Calu3 (cell line): ENCODE measurements around the gene IL1R2. TPM values are rescaled to one million over a fixed set of nuclear protein-coding genes. Genes with fewer than 3 reads are reported as not detected.

Experiments used
- BruUV-seq: library from RNA; stranded (reverse); fragments of 400-500 nt; replicated peaks from 2 replicates; lab custom pipeline; 2021; lab: Mats Ljungman, UMichigan
- CTCF ChIA-PET: fragments of 300-600 bp; sonication (Branson Sonifier 250); formaldehyde crosslinking; loops from one replicate; lab custom pipeline; 2022; ENCODE audit warnings: antibody characterized with exemption; lab: Charles Lee
- DNase-seq: peaks from one replicate; pipeline ENCODE4 v3.0.0; 2022
- H3K27ac Mint-ChIP-seq: one replicate; pipeline ENCODE4 v1.8.0; 2022; ENCODE audit warnings: mixed read lengths; ENCODE audit not compliant: unreplicated experiment
- H3K27me3 Mint-ChIP-seq: one replicate; pipeline ENCODE4 v1.8.0; 2022; ENCODE audit warnings: mixed read lengths; ENCODE audit not compliant: unreplicated experiment
- H3K36me3 Mint-ChIP-seq: one replicate; pipeline ENCODE4 v1.8.0; 2022; ENCODE audit warnings: mild to moderate bottlenecking, moderate library complexity, mixed read lengths; ENCODE audit not compliant: insufficient read depth, unreplicated experiment
- H3K4me1 Mint-ChIP-seq: one replicate; pipeline ENCODE4 v1.8.0; 2022; ENCODE audit warnings: mild to moderate bottlenecking, low read depth, mixed read lengths; ENCODE audit not compliant: unreplicated experiment
- H3K4me3 Mint-ChIP-seq: one replicate; pipeline ENCODE4 v1.8.0; 2022; ENCODE audit warnings: mild to moderate bottlenecking, low read depth, moderate library complexity, mixed read lengths; ENCODE audit not compliant: unreplicated experiment
- H3K9me3 Mint-ChIP-seq: one replicate; pipeline ENCODE4 v1.8.0; 2022; ENCODE audit warnings: low read depth, mixed read lengths; ENCODE audit not compliant: unreplicated experiment
- CTCF ChIP-seq: fragments of 200-600 bp; IDR thresholded peaks from one replicate; pipeline ENCODE4 v1.8.0; 2022; ENCODE audit warnings: antibody characterized with exemption; ENCODE audit not compliant: unreplicated experiment
- intact Hi-C: fragments of 100-400 bp; cut with micrococcal nuclease; formaldehyde crosslinking; loops from one replicate; pipeline ENCODE4 v1.10.0; 2022; ENCODE audit not compliant: unreplicated experiment
- total RNA-seq: library from RNA; stranded (reverse); gene quantifications from 2 replicates; pipeline ENCODE4 v1.2.3, GENCODE V29; 2022

Gene IL1R2
- total RNA-seq, 1 experiment from 2014 or later = not detected

- TF ChIP-seq CTCF = no peak
- Mint-ChIP-seq H3K36me3 (peaks cover 5% of the 10 kb centered on the region), H3K27ac (peak overlapping the region; percentile 84), H3K4me1 (peaks cover 18% of the 10 kb centered on the region), H3K9me3 (peaks cover 4% of the 10 kb centered on the region), H3K27me3 (no peaks in the 10 kb centered on the region), H3K4me3 (peak overlapping the region; percentile 33)
- DNase-seq = peak; percentile 83
- no TSS peak for BruUV-seq
- CTCF ChIA-PET = interaction anchor here (1.0 to 2.2 kb wide), 10 partner anchors 8 to 207 kb away, joined by 3 to 16 read pairs (median 6); no protein-coding TSS in a partner anchor
- intact Hi-C loops = no loop called here
Measured at GRCh38 chr2:102033031-102033749, 41.4 kb downstream of the IL1R2 start.

- intact Hi-C loops = no loop called here
- Mint-ChIP-seq H3K9me3 (peaks cover 4% of the 10 kb centered on the region), H3K27ac (peak overlapping the region; percentile 84), H3K4me3 (peak overlapping the region; percentile 33), H3K4me1 (peaks cover 18% of the 10 kb centered on the region), H3K27me3 (no peaks in the 10 kb centered on the region), H3K36me3 (peaks cover 5% of the 10 kb centered on the region)
- BruUV-seq = no TSS peak
- CTCF ChIA-PET = interaction anchor here (1.0 to 2.2 kb wide), 10 partner anchors 9 to 207 kb away, joined by 3 to 16 read pairs (median 6); no protein-coding TSS in a partner anchor
- no peak for DNase-seq
- no peak for TF ChIP-seq CTCF
Measured at GRCh38 chr2:102033750-102034682, 42.3 kb downstream of the IL1R2 start.

- Mint-ChIP-seq H3K9me3 (peaks cover 2% of the 10 kb centered on the region), H3K4me1 (peaks cover 18% of the 10 kb centered on the region), H3K27me3 (no peaks in the 10 kb centered on the region), H3K36me3 (peaks cover 5% of the 10 kb centered on the region), H3K27ac (no peak overlapping the region), H3K4me3 (no peak overlapping the region)
- CTCF ChIA-PET = interaction anchor here (2.2 kb wide), 1 partner anchor 131 kb away, joined by 11 read pairs; no protein-coding TSS in a partner anchor
- no TSS peak for BruUV-seq
- DNase-seq = no peak
- TF ChIP-seq CTCF = no peak
- intact Hi-C loops = no loop called here
Measured at GRCh38 chr2:102034683-102035548, 43.2 kb downstream of the IL1R2 start.

- peaks cover 23% of the 10 kb centered on the region for H3K4me1 Mint-ChIP-seq
- H3K9me3 Mint-ChIP-seq = peaks cover 7% of the 10 kb centered on the region
- no peak for DNase-seq
- peaks cover 5% of the 10 kb centered on the region for H3K36me3 Mint-ChIP-seq
- TF ChIP-seq CTCF = no peak
- no peak overlapping the region for H3K27ac Mint-ChIP-seq
- no peak overlapping the region for H3K4me3 Mint-ChIP-seq
- intact Hi-C loops = no loop called here
- CTCF ChIA-PET = no interaction called here
- no TSS peak for BruUV-seq
- H3K27me3 Mint-ChIP-seq = peaks cover 13% of the 10 kb centered on the region
Measured at GRCh38 chr2:102037681-102038080, 45.9 kb downstream of the IL1R2 start.
